PC-3 (cell line): ENCODE data around the gene MOB2.

Source experiments
- EZH2 ChIP-seq: fragments of 300-600 bp; sonication (generic); IDR thresholded peaks from one replicate; pipeline ENCODE4 v1.6.1; 2017; ENCODE audit warnings: antibody characterized with exemption, mild to moderate bottlenecking, low read length; ENCODE audit not compliant: unreplicated experiment
- TF ChIP-seq, protein P1 (sequence below): fragments of 300-600 bp; sonication (generic); conservative IDR thresholded peaks from 2 replicates; pipeline ENCODE4 v1.5.1; 2017; ENCODE audit warnings: antibody characterized with exemption, low read depth, mild to moderate bottlenecking, low read length

DNA sequence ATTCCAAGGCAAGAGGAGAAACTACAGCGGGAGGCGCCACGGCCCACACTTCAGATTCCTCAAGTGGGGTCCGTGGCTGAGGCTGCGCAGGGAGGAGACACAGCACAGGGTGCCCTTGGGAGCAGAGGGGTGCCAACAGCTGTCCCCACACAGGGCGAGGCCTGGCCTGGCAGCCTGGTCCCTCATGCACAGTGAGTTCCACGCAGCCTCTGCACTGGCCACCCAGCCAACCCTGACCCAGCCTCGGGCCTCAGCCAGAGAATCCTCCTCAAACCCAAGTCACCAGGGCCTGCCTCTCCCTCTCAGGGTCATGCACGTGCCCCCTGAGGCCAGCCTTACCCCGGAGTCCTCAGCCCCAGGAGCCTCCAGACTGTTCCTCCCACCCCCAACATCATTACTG is 22.4 kb upstream of the MOB2 start:
- TF ChIP-seq, protein P1, sequence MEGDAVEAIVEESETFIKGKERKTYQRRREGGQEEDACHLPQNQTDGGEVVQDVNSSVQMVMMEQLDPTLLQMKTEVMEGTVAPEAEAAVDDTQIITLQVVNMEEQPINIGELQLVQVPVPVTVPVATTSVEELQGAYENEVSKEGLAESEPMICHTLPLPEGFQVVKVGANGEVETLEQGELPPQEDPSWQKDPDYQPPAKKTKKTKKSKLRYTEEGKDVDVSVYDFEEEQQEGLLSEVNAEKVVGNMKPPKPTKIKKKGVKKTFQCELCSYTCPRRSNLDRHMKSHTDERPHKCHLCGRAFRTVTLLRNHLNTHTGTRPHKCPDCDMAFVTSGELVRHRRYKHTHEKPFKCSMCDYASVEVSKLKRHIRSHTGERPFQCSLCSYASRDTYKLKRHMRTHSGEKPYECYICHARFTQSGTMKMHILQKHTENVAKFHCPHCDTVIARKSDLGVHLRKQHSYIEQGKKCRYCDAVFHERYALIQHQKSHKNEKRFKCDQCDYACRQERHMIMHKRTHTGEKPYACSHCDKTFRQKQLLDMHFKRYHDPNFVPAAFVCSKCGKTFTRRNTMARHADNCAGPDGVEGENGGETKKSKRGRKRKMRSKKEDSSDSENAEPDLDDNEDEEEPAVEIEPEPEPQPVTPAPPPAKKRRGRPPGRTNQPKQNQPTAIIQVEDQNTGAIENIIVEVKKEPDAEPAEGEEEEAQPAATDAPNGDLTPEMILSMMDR, result no peak
- no peak for TF ChIP-seq EZH2
